NB4 (cell line): Measurements from ENCODE around the gene PDZD11.

ENCODE experiments used
- CTCF ChIP-seq: IDR thresholded peaks from one replicate; pipeline ENCODE4 v1.5.1; 2012; ENCODE audit warnings: low read depth, low read length
- TF ChIP-seq, protein P1 (sequence below): IDR thresholded peaks from 2 replicates; pipeline ENCODE4 v1.6.1; 2011; ENCODE audit warnings: low read depth, low read length

DNA sequence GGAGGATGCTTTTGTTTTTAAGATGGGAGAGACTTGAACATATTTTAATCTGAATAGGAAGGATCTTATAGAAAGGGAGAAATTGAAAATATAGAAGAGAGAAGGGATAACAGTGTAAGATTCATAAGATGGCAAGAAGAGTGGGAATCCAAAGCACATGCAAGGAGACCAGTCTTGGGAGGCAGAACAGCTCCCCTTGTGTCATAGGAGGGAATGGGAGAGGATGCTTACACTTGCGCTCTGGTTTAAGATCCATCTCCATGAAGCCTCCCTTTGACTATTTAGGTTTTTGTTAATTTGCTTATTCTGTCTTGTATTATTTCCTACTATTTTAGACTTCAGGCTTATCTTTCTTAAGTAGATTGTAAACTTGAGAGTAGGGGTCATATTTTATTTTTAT lies 42.9 kb upstream of the PDZD11 start:
- no peak for TF ChIP-seq CTCF
- TF ChIP-seq, protein P1, sequence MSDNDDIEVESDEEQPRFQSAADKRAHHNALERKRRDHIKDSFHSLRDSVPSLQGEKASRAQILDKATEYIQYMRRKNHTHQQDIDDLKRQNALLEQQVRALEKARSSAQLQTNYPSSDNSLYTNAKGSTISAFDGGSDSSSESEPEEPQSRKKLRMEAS, result no peak
